ENCODE measurements around the gene ADCYAP1R1.
"Not testable (repeated sequence)": the region's sequence is repeated elsewhere in the genome, so short reads cannot be mapped to it uniquely, and the experiment has no call there.

Gene ADCYAP1R1

DNA sequence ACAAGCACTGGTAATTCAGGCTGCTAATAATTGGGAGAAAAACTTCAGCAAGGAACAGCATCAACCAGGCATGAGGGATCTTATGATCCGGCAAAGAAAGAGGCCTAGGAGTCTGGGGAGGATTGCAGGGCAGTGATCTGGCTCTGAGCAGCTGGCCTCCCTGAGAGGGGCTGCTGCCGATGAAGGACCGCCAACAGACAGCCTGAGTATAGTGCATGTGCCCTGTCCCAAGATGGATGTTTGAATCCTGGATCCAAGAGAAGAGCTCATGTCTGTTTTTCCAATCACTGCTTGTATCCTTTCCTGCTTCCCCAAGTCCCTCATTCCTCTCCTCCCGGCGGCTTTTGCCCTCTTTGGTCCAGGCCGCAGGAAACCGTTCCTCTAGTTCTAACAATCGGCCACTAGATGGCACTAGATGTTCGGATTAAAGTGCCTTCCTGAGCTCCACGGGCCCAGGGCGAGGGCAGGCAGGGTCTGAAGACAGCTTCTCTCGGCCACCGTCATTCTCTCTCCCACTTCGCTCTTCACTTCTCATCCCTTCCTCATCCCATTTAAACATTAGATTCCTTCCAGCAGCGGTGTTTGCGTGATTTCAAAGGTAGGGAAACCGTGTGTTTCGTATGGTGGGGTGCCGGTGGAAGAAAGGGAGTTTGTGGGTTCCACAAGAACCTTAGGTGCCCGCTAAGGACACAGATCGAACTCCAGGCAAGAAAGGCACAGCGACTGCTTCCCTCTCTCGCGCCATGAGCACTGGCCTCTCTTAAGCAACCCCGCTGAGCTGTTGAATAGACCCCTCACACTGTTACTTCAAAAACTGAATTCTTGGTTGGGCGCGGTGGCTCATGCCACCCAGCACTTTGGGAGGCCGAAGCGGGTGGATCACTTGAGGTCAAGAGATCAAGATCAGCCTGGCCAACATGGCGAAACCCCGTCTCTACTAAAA, 82.4 kb downstream of the ADCYAP1R1 start:
- no peaks in the 10 kb centered on the region for H3K9me3 ChIP-seq (ENCODE audit: control insufficient read depth, low read depth, low read length)
- no peaks in the 10 kb centered on the region for H3K27me3 ChIP-seq (ENCODE audit: control insufficient read depth, insufficient read depth, low read length)
- no peak overlapping the region for H3K4me3 ChIP-seq (ENCODE audit: low read length)
- no peaks in the 10 kb centered on the region for H3K4me1 ChIP-seq (ENCODE audit: control insufficient read depth, low read depth, low read length)
- H3K36me3 ChIP-seq (ENCODE audit: control insufficient read depth, low read depth, low read length) = no peaks in the 10 kb centered on the region
- H3K27ac ChIP-seq (ENCODE audit: low read length) = no peak overlapping the region
- no peak overlapping the region for H3K9ac ChIP-seq (ENCODE audit: low read length)

DNA sequence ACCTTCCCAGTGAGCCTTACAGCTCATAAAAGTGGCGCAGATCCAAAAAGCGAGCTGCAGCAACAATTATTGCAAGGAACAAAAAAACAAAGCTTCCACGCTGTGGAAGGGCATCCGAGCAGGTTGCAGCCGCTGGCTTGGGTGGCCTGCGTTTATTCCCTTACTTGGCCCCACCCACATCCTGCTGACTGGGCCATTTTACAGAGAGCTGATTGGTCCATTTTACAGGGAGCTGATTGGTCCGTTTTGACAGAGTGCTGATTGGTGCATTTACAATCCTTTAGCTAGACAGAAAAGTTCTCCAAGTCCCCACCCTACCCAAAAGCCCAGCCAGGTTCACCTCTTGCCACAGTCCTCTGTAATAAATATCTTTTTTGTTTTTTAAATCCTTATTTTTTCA, 85.1 kb downstream of the ADCYAP1R1 start:
- Histone ChIP-seq H3K4me3 (ENCODE audit: low read length) (no peak overlapping the region), H3K9me3 (ENCODE audit: control insufficient read depth, low read depth, low read length) (no peaks in the 10 kb centered on the region), H3K36me3 (ENCODE audit: control insufficient read depth, low read depth, low read length) (no peaks in the 10 kb centered on the region), H3K27ac (ENCODE audit: low read length) (no peak overlapping the region), H3K9ac (ENCODE audit: low read length) (no peak overlapping the region), H3K27me3 (ENCODE audit: control insufficient read depth, insufficient read depth, low read length) (no peaks in the 10 kb centered on the region), H3K4me1 (ENCODE audit: control insufficient read depth, low read depth, low read length) (no peaks in the 10 kb centered on the region)

DNA sequence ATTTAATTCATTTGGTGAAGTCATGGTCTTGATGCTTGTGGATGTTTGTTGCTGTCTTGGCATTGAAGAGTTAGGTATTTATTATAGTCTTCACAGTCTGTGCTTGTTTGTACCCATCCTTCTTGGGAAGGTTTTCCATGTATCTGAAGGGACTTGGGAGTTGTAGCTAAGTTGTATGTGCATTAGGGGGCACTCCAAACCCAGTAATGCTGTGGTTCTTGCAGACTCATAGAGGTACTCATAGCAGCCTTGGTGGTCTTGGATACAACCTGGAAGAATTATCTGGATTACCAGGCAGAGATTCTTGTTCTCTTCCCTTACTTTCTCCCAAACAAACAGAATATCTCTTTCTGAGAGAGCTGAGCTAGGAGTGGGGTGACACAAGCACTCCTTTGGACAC, 93.2 kb downstream of the ADCYAP1R1 start:
- Histone ChIP-seq H3K36me3 (ENCODE audit: control insufficient read depth, low read depth, low read length) (no peaks in the 10 kb centered on the region), H3K27me3 (ENCODE audit: control insufficient read depth, insufficient read depth, low read length) (no peaks in the 10 kb centered on the region), H3K27ac (ENCODE audit: low read length) (no peak overlapping the region), H3K9ac (ENCODE audit: low read length) (no peak overlapping the region), H3K9me3 (ENCODE audit: control insufficient read depth, low read depth, low read length) (no peaks in the 10 kb centered on the region), H3K4me1 (ENCODE audit: control insufficient read depth, low read depth, low read length) (no peaks in the 10 kb centered on the region), H3K4me3 (ENCODE audit: low read length) (no peak overlapping the region)

DNA sequence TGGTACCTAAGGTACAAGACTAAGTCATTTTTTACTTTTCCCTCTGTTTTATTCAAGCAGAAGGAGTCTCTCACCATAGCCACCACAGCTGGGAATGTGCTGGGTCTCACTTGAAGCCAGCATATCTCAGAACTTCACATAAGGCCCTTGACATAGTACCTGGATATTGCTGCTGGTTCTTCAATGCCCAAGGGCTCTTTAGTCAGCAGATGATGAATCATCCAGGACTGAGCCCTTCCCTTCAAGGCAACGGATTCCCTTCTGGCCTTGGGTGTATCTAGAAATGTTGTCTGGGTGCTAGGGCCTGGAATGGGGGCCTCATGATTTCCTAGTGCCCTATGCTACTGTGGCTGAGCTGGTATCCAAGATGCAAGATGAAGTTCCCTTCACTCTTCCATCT, 93.9 kb downstream of the ADCYAP1R1 start:
- no peaks in the 10 kb centered on the region for H3K27me3 ChIP-seq (ENCODE audit: control insufficient read depth, insufficient read depth, low read length)
- no peaks in the 10 kb centered on the region for H3K4me1 ChIP-seq (ENCODE audit: control insufficient read depth, low read depth, low read length)
- no peaks in the 10 kb centered on the region for H3K9me3 ChIP-seq (ENCODE audit: control insufficient read depth, low read depth, low read length)
- no peaks in the 10 kb centered on the region for H3K36me3 ChIP-seq (ENCODE audit: control insufficient read depth, low read depth, low read length)
- H3K27ac ChIP-seq (ENCODE audit: low read length) = no peak overlapping the region
- no peak overlapping the region for H3K9ac ChIP-seq (ENCODE audit: low read length)
- H3K4me3 ChIP-seq (ENCODE audit: low read length) = no peak overlapping the region

DNA sequence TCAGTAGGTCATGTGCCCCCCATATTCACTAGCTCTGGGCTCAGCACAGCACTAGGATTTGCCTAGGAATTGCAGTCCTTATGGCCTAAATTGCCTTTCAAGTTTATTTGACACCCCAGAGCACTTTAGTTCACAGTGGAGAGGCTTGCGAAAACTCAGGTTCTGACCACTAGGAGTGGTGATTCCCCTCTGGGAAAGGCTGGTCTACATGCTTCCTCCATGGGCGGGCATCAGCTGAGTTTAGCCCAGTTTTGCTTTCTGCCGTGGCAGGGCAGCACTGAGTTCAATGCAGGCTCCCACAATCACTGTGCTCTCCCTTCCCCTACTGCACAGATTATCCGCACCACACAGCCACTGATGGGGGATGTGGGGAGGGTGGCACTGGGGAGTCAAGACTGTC, 94.4 kb downstream of the ADCYAP1R1 start:
- Histone ChIP-seq H3K9ac (ENCODE audit: low read length) (no peak overlapping the region), H3K4me1 (ENCODE audit: control insufficient read depth, low read depth, low read length) (no peaks in the 10 kb centered on the region), H3K36me3 (ENCODE audit: control insufficient read depth, low read depth, low read length) (no peaks in the 10 kb centered on the region), H3K27me3 (ENCODE audit: control insufficient read depth, insufficient read depth, low read length) (no peaks in the 10 kb centered on the region), H3K9me3 (ENCODE audit: control insufficient read depth, low read depth, low read length) (no peaks in the 10 kb centered on the region), H3K4me3 (ENCODE audit: low read length) (no peak overlapping the region), H3K27ac (ENCODE audit: low read length) (no peak overlapping the region)

DNA sequence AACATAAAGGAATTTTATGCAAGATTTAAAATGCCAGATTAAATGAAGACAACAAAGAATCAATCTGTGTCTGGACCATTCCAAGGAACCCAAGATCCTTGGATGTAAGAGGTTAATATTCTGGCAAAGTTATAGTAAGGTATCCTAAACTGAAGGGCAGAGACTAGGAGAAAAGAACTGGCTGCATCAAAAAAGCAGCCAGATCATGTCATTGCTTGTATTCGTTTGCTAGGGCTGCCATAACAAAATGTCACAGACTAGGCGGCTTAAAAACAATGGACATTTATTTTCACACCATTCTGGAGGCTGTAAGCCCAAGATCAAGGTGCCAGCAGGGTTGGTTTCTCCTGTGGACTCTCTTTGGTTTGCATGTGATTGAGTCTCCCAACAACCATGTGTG, 99.7 kb downstream of the ADCYAP1R1 start:
- H3K4me3 ChIP-seq (ENCODE audit: low read length) = no peak overlapping the region
- H3K9me3 ChIP-seq (ENCODE audit: control insufficient read depth, low read depth, low read length) = peaks cover 3% of the 10 kb centered on the region
- H3K27me3 ChIP-seq (ENCODE audit: control insufficient read depth, insufficient read depth, low read length) = no peaks in the 10 kb centered on the region
- H3K4me1 ChIP-seq (ENCODE audit: control insufficient read depth, low read depth, low read length) = no peaks in the 10 kb centered on the region
- no peaks in the 10 kb centered on the region for H3K36me3 ChIP-seq (ENCODE audit: control insufficient read depth, low read depth, low read length)
- H3K9ac ChIP-seq (ENCODE audit: low read length) = no peak overlapping the region
- no peak overlapping the region for H3K27ac ChIP-seq (ENCODE audit: low read length)

DNA sequence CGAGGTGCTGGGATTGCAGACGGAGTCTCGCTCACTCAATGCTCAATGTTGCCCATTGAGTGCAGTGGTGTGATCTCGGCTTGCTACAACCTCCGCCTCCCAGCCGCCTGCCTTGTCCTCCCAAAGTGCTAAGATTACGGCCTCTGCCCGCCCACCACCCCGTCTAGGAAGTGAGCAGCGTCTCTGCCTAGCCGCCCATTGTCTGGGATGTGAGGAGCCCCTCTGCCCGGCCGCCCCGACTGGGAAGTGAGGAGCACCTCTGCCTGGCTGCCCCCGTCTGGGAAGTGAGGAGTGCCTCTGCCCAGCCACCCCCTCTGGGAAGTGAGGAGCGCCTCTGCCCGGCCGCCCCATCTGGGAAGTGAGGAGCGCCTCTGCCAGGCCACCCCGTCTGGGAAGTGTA, 101.2 kb downstream of the ADCYAP1R1 start:
- H3K27me3 ChIP-seq (ENCODE audit: control insufficient read depth, insufficient read depth, low read length); H3K4me3 ChIP-seq (ENCODE audit: low read length); H3K9ac ChIP-seq (ENCODE audit: low read length); H3K9me3 ChIP-seq (ENCODE audit: control insufficient read depth, low read depth, low read length); H3K4me1 ChIP-seq (ENCODE audit: control insufficient read depth, low read depth, low read length); H3K27ac ChIP-seq (ENCODE audit: low read length); H3K36me3 ChIP-seq (ENCODE audit: control insufficient read depth, low read depth, low read length): not testable (repeated sequence)

DNA sequence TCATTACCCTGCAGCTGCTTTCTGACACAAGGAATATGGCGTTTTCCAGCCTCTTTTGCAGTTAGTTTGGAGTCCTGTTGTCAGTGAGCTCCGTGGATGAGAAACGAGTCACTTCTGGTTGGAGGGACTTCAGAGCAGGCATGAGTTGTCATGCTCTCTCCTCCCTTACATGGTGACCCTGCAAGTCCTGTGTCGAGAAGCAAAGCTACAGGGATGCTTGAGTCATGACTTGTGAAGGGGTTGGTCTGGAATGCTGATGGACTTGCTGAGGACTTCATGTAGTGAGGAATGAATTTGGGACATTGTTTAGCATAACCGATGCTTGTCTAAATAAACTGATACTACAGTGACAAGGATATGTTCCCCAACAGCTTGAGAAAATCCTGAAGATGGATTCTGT, 108.8 kb downstream of the ADCYAP1R1 start:
- H3K9ac ChIP-seq (ENCODE audit: low read length) = no peak overlapping the region
- H3K4me1 ChIP-seq (ENCODE audit: control insufficient read depth, low read depth, low read length) = peaks cover 4% of the 10 kb centered on the region
- H3K27me3 ChIP-seq (ENCODE audit: control insufficient read depth, insufficient read depth, low read length) = no peaks in the 10 kb centered on the region
- no peak overlapping the region for H3K4me3 ChIP-seq (ENCODE audit: low read length)
- H3K36me3 ChIP-seq (ENCODE audit: control insufficient read depth, low read depth, low read length) = no peaks in the 10 kb centered on the region
- no peaks in the 10 kb centered on the region for H3K9me3 ChIP-seq (ENCODE audit: control insufficient read depth, low read depth, low read length)
- no peak overlapping the region for H3K27ac ChIP-seq (ENCODE audit: low read length)

All from iPS-18a (cell line).